Activated T-helper 17 cell treated with anti-CD3 and anti-CD28 coated beads, Interleukin-2, amount 50 U/mL, for 72 hours (primary cell): ENCODE data around the gene FBH1. TPM values are rescaled to one million over a fixed set of nuclear protein-coding genes. Genes with fewer than 3 reads are reported as not detected.
"Not testable (repeated sequence)": the region's sequence is repeated elsewhere in the genome, so short reads cannot be mapped to it uniquely, and the experiment has no call there.

ENCODE experiments used
- ATAC-seq: fragments of 150-1000 bp; cut with Tn5 transposase; replicated peaks from 2 replicates; pipeline ENCODE4 v1.10.0; 2021; ENCODE audit warnings: mild to moderate bottlenecking, moderate library complexity
- H3K27ac Mint-ChIP-seq: one replicate; pipeline ENCODE4 v1.8.0; 2022; ENCODE audit warnings: mixed read lengths
- H3K27me3 Mint-ChIP-seq: one replicate; pipeline ENCODE4 v1.8.0; 2022; ENCODE audit warnings: mixed read lengths
- H3K36me3 Mint-ChIP-seq: one replicate; pipeline ENCODE4 v1.8.0; 2022; ENCODE audit warnings: low read depth, mild to moderate bottlenecking, mixed read lengths
- H3K4me1 Mint-ChIP-seq: one replicate; pipeline ENCODE4 v1.8.0; 2022; ENCODE audit warnings: mixed read lengths
- H3K4me3 Mint-ChIP-seq: one replicate; pipeline ENCODE4 v1.8.0; 2022; ENCODE audit warnings: mild to moderate bottlenecking, mixed read lengths
- H3K9me3 Mint-ChIP-seq: one replicate; pipeline ENCODE4 v1.8.0; 2022; ENCODE audit warnings: mixed read lengths
- total RNA-seq, 2 donors: library from RNA; stranded (reverse); gene quantifications; one replicate each; pipeline ENCODE4 v1.2.3, GENCODE V29; 2022

The FBH1 gene
- total RNA-seq, 2 donors from 2014 or later = 55.9 to 62.0 TPM

DNA sequence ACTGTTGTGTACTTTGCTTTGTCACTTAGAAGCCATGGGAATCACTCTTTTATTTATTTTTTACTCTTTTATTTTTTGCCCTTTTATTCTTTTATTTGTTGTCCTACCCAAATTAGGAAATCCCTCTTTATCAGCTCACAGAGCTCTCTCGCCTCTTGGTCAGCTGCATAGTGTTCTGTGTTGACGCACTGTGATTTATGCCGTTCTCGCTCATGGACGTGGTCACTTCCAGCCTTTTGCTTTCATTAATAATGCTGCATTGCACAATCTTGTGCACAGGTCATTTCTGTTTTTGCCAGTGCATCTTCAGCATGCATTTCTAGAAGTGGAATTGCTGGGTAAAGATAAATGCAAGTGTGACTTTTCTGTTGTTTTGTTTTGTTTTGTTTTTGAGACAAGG is 42.3 kb downstream of the FBH1 start:
- Mint-ChIP-seq H3K4me3 (no peak overlapping the region), H3K4me1 (no peaks in the 10 kb centered on the region), H3K36me3 (peaks cover 95% of the 10 kb centered on the region), H3K27ac (no peak overlapping the region), H3K27me3 (no peaks in the 10 kb centered on the region), H3K9me3 (no peaks in the 10 kb centered on the region)
- no peak for ATAC-seq

DNA sequence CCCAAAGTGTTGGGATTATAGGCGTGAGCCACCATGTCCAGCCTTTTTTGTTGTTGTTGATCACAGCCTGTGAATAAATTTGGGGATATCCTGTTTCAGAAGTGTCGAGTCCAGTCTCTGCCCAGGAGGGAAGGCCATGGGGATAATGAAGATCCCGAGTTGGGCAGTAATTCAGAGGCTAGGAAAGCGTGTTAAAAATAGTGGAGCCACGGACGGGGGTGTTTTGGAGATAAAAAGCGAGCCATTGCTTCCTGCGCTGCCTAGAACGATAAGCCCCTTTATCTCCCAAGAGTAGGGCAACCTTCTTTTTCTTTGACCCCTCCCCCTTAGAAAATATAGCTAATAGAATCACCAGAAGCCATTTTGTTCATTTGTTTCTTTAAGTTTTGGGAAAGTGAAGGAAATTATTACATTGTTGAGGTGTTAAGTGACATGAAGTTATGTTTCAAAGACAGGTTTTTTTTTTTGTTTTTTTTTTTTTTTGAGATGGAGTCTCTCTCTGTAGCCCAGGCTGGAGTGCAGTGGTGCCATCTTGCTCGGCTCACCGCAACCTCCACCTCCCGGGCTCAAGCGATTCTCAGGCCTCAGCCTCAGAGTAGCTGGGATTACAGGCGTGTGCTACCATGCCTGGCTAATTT is 44.0 kb downstream of the FBH1 start:
- peaks cover 94% of the 10 kb centered on the region for H3K36me3 Mint-ChIP-seq

DNA sequence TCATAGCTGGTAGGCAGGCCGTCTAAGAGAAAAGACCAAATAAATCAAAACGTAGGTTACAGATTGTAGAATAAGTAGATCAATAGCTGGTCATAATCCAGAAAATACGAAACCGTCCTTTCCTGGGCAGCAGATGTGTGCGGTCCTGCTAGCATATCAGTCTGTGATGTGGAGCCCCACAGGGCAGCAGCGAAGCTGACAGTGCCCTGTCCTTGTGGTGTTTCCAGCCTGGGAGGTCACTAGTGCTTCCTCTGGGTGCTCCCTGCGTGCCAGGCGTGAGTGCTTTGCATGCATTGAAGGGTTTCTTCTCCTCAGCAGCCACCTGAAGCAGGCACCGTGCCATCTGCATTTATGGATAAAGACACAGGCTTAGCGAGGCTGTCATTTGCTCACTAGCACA is 45.6 kb downstream of the FBH1 start:
- peaks cover under 1% of the 10 kb centered on the region for H3K4me1 Mint-ChIP-seq
- peaks cover 78% of the 10 kb centered on the region for H3K36me3 Mint-ChIP-seq
- H3K9me3 Mint-ChIP-seq = no peaks in the 10 kb centered on the region
- ATAC-seq = no peak
- no peak overlapping the region for H3K27ac Mint-ChIP-seq
- H3K4me3 Mint-ChIP-seq = no peak overlapping the region
- H3K27me3 Mint-ChIP-seq = no peaks in the 10 kb centered on the region

More for the DNA sequence above, 44.0 kb downstream of the FBH1 start:
- H3K27ac Mint-ChIP-seq = no peak overlapping the region
- H3K9me3 Mint-ChIP-seq = no peaks in the 10 kb centered on the region
- ATAC-seq = no peak
- H3K27me3 Mint-ChIP-seq = no peaks in the 10 kb centered on the region
- H3K4me1 Mint-ChIP-seq = no peaks in the 10 kb centered on the region
- no peak overlapping the region for H3K4me3 Mint-ChIP-seq

DNA sequence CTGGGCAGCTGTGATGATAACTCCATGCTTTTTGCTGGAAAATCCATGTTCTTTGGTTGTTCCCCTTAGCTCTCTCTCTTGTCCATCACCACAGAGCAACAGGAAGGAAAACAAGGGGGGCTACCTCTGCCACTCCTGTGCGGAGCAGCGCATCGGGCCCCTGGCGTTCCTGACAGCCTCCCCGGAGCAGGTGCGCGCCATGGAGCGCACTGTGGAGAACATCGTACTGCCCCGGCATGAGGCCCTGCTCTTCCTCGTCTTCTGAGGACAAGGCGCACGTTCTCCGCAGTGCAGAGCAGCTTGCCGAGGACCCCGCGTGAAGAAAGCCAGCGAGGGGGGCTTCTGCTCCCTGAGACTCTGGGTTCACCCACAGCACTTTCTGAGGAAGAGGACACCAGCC is 47.0 kb downstream of the FBH1 start:
- no peak for ATAC-seq
- Mint-ChIP-seq H3K27ac (no peak overlapping the region), H3K9me3 (no peaks in the 10 kb centered on the region), H3K36me3 (peaks cover 64% of the 10 kb centered on the region), H3K27me3 (no peaks in the 10 kb centered on the region), H3K4me3 (no peak overlapping the region), H3K4me1 (peaks cover 5% of the 10 kb centered on the region)

DNA sequence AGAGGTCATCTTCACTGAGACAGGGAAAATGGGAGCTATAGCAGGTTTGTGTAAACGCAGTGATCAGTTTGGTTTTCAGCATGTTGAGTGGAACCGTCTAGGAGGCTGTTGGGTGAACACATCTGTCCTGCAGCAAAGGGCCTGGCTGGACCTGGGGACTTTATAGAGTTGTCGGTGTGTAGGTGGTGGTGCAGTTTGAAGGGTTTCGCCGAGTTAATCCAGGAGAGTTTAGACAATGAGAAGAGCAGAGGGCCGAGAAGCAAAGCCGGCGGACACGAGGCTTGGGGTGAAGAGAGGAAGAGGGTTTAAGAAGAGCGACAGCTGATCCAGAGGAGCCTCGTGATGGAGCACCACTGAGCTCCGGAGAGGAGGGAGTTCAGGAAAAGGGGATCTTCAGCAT is 48.2 kb downstream of the FBH1 start:
- Mint-ChIP-seq H3K4me3 (no peak overlapping the region), H3K9me3 (no peaks in the 10 kb centered on the region), H3K4me1 (peaks cover 5% of the 10 kb centered on the region), H3K36me3 (peaks cover 55% of the 10 kb centered on the region), H3K27me3 (no peaks in the 10 kb centered on the region), H3K27ac (peak overlapping the region; percentile 18)
- ATAC-seq = no peak

DNA sequence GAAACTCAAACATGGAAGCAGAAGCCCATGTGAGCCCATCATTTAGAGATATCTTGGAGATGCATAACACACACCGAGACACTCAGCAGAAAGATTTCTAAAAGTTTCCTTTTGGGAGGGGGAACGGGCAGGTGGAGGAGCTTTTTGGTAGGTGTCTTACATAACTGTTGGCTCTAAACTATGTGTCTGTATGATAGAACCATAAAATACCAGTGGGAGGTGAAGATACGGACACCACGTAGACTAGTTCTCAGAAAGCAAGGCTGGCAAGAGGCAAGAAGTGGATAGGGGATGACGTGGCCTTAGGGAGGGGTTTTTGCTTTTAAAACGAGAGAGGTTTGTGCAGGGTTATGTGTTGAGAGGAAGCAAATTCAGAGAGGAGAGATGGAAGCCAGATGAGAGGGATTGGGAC is 50.8 kb downstream of the FBH1 start:
- no peak for ATAC-seq
- Mint-ChIP-seq H3K36me3 (peaks cover 31% of the 10 kb centered on the region), H3K27ac (peak overlapping the region; percentile 2), H3K9me3 (no peaks in the 10 kb centered on the region), H3K4me1 (peaks cover 8% of the 10 kb centered on the region), H3K27me3 (no peaks in the 10 kb centered on the region), H3K4me3 (no peak overlapping the region)

DNA sequence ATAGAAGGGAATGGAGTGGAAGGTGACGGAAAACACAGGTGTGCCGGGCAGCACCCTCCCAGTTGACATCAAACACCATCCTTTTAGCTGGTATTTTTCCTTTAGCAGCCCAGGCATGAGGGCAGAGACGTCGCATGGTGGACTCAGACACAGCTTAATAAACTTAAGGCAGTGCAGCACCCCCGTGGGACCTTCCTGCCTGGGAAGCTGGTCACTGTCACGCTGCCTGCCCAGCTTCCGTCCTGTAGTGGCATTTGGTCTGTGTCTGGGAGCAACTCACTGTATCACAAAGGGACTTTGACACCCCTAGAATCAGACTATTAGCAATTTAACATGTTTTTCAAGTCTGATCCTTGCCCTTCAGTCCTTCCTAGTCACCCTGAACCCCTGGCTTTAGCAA is 51.5 kb downstream of the FBH1 start:
- Mint-ChIP-seq H3K4me1 (peaks cover 11% of the 10 kb centered on the region), H3K27me3 (no peaks in the 10 kb centered on the region), H3K4me3 (no peak overlapping the region), H3K36me3 (peaks cover 23% of the 10 kb centered on the region), H3K9me3 (no peaks in the 10 kb centered on the region), H3K27ac (no peak overlapping the region)
- no peak for ATAC-seq

DNA sequence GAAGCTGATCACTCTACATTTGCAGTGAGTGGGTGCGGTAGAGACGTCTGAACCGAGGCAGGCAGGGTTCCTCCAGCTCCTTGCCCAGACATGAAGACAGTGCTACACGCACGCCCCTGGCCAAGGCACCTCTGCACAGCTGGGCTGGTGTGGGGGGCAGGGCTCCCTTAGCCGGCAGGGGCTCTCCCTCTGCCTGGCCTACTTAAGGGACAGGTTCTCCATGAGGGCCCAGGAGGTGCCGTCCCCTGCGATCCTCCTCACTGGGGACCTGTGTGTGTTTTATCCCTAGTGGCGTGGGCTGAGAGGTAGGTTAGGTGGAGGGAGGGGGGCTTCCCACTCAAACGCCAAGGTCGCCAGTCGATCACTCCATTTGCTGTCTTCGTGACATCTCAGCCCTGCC is 52.0 kb downstream of the FBH1 start:
- no peak overlapping the region for H3K4me3 Mint-ChIP-seq
- H3K27me3 Mint-ChIP-seq = no peaks in the 10 kb centered on the region
- H3K27ac Mint-ChIP-seq = no peak overlapping the region
- H3K36me3 Mint-ChIP-seq = peaks cover 19% of the 10 kb centered on the region
- no peak for ATAC-seq
- no peaks in the 10 kb centered on the region for H3K9me3 Mint-ChIP-seq
- peaks cover 11% of the 10 kb centered on the region for H3K4me1 Mint-ChIP-seq

DNA sequence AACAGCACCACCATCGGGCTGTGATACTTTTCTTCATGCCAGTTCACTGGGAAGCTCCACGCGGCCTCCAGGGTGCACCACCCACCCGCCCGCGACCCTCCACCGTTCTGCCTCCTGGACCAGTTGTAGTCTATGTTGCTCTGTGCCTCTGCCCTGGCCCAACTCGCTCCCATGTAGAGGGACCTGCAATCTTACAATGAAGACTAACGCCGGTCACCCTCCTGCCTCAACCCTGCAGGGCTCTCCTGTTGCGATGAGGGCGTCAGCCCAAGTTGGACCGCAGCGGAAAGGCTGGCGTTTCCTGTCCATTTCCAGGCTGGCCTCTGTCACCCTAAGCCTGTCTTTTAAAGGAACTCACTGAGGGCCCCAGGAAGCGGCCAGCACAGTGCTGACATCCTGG is 52.4 kb downstream of the FBH1 start:
- Mint-ChIP-seq H3K36me3 (peaks cover 15% of the 10 kb centered on the region), H3K27ac (no peak overlapping the region), H3K9me3 (no peaks in the 10 kb centered on the region), H3K4me1 (peaks cover 11% of the 10 kb centered on the region), H3K4me3 (no peak overlapping the region), H3K27me3 (no peaks in the 10 kb centered on the region)
- ATAC-seq = no peak

DNA sequence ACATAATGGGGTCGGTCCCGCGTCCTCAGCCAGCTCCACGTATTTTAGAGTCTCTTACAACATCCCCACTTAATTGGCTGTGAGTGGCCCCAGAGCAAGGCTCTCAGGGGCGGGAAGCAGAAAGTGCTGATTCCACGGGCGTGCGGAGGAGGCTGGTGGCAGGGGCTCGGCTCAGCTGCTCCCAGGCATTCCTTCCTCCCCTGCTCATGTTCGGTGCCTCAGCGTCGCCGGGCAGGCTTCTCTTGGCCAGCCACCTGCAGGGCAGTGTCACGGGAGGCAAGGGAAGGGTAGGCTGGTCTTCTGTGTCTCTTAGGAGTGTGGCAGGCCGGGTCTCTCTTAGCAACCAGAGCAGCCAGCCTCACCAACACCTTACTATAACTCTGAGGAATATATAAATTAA is 53.5 kb downstream of the FBH1 start:
- no peak overlapping the region for H3K4me3 Mint-ChIP-seq
- H3K27ac Mint-ChIP-seq = no peak overlapping the region
- H3K36me3 Mint-ChIP-seq = peaks cover 4% of the 10 kb centered on the region
- no peaks in the 10 kb centered on the region for H3K27me3 Mint-ChIP-seq
- no peak for ATAC-seq
- H3K9me3 Mint-ChIP-seq = no peaks in the 10 kb centered on the region
- peaks cover 11% of the 10 kb centered on the region for H3K4me1 Mint-ChIP-seq

DNA sequence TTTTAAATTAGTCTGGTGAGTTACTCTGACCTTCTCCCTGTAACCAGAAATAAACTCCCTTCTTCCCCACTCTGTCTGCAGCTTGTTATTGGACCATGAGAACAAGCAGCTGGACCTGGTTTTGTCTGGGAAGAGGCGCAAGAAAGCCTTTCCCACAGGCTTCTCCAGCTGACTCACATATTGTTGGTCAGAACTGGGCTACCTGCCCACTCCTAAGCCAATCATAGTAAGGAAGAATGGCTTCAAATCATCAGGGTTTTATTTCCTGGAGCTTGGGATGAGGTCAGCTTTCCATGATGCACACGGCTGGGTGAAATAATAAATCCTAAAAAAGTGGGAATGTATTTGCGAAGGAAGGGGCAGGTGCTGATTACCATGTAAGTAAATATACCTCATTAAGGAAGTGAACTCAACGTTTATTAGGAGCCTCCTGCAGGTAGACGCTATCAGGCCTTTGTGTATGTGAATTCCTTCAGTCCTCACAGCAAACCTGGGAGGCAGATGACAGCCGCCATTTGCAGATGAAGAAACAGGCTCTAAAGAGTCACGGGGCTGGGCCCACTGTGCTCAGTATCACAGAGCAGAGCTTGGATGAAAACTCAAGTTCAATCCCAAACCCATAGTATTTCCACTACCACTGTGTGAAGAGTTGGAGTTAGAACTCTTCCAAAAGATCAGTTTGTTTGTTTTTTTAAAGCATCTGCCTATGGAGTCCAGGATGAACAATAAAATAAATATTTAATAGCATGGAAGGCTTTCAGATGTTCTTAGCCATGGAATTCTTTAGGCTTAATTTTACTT is 54.5 kb downstream of the FBH1 start:
- Mint-ChIP-seq H3K27ac (no peak overlapping the region), H3K9me3 (no peaks in the 10 kb centered on the region), H3K36me3 (no peaks in the 10 kb centered on the region), H3K4me1 (peaks cover 11% of the 10 kb centered on the region), H3K27me3 (no peaks in the 10 kb centered on the region), H3K4me3 (peak overlapping the region; percentile 37)
- no peak for ATAC-seq

DNA sequence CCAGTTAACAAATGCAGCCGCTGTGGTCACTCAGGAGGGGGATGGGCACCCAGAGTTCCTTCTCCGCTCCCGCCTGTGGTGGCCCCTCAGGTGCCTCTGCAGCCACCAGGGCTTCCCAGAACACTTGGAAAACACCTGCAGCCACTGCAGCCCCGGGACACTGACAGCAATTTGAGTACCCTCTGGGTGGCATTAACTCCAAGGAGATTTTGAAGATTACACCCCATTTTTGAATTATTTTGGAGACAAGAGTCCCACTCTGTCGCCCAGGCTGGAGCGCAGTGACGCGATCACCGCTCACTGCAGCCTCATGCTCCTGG is 55.1 kb downstream of the FBH1 start:
- Mint-ChIP-seq H3K27me3 (no peaks in the 10 kb centered on the region), H3K9me3 (no peaks in the 10 kb centered on the region), H3K36me3 (peaks cover 4% of the 10 kb centered on the region), H3K27ac (peak overlapping the region; percentile 23), H3K4me3 (peak overlapping the region; percentile 37), H3K4me1 (peaks cover 11% of the 10 kb centered on the region)
- ATAC-seq = no peak

DNA sequence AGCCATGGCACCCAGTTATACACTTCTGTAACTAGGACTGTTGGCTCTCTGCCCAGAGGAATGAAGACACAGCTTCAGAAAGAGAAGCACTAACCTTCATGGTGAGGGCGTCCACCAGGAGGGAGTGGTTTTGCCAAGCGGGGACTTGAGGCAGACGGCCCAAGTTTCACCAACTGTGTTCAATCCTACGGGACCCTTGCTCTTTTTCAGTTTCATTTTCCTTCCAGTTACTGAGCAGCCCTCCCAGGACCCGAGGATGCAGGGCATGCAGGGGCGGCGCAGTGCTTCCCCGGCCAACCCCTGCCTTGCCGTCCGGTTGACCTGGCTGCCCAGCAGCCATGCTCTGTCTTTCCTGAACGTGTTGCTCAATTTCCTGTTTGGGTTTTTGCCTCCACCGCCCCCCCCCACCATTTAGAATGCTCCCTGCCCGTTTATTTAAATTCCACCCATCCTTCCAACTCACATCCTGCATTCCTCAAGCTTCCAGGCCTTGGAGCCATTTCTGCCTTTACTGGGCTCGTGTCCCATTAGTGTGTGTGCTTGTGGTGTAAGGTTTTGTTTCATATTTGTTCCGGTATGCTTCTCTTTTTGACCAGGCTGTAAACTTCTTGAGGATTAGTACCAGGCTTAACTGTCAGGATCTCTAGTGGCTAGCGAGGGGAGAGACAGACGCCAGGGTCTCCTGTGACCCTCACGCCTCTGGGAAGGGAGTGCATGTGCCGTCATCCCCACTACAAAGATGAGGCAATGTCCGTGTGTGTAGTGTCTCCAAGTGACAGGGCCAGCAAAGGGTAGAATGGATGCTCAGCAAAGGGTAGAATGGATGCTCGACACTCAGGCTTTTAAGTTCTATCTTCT is 55.7 kb downstream of the FBH1 start:
- Mint-ChIP-seq H3K27ac (peak overlapping the region; percentile 23), H3K9me3 (no peaks in the 10 kb centered on the region), H3K27me3 (no peaks in the 10 kb centered on the region), H3K4me3 (peak overlapping the region; percentile 37), H3K4me1 (peaks cover 9% of the 10 kb centered on the region), H3K36me3 (peaks cover 4% of the 10 kb centered on the region)
- peak; percentile 21 for ATAC-seq

DNA sequence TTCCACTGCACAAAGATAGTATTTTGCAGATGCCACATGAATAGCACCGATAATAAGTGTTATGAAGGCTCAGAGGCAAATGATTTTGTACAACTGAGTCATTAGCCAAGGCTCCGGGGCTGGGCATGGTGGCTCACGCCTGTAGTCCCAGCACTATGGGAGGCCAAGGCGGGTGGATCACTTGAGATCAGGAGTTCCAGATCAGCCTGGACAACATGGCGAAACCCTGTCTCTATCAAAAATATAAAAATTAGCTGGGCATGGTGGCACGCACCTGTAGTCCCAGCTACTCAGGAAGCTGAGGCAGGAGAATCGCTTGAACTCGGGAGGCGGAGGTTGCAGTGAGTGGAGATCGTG is 56.4 kb downstream of the FBH1 start:
- H3K4me3 Mint-ChIP-seq = peak overlapping the region; percentile 37
- not testable (repeated sequence) for H3K9me3 Mint-ChIP-seq, H3K27me3 Mint-ChIP-seq, H3K4me1 Mint-ChIP-seq, ATAC-seq, H3K36me3 Mint-ChIP-seq
- peak overlapping the region; percentile 23 for H3K27ac Mint-ChIP-seq

DNA sequence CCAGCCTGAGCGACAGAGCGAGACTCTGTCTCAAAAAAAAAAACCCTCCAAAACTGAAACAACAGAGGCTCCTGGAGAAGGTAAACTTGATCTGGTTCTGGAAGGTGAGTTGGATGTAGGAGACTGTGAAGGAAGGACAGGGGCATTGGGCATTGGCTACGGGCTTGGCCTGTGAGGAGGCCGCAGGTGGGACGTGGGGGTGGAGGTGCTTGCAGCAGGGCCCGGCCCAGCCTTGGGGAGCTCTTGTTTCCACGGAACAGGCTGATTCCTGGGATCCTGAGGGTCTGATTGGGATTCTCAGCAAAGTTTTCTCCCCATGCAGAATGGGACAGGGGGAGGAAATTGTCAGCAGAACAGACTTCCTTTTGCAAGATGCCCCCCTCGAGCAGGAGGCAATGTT is 56.7 kb downstream of the FBH1 start:
- ATAC-seq = no peak
- peaks cover 6% of the 10 kb centered on the region for H3K4me1 Mint-ChIP-seq
- H3K27ac Mint-ChIP-seq = no peak overlapping the region
- peaks cover 12% of the 10 kb centered on the region for H3K36me3 Mint-ChIP-seq
- no peaks in the 10 kb centered on the region for H3K27me3 Mint-ChIP-seq
- no peaks in the 10 kb centered on the region for H3K9me3 Mint-ChIP-seq
- no peak overlapping the region for H3K4me3 Mint-ChIP-seq
